Measurements from ENCODE around the gene SDE2.
"Not testable (repeated sequence)": the region's sequence is repeated elsewhere in the genome, so short reads cannot be mapped to it uniquely, and the experiment has no call there.

Gene SDE2

GRCh38 chr1:225999227-225999911, at the start of gene SDE2:
Gene SDE2, minus strand, starts transcription at chr1:225999343. Its CDS starts 31 bp downstream, at chr1:225999312.
- peak; percentile 99 to 100 (median 100) for DNase-seq (ENCODE audit: low read depth in 3 of 3)

GRCh38 chr1:226048886-226049285, 49.7 kb upstream of the SDE2 start:
- DNase-seq (ENCODE audit: low read depth in 3 of 3): no peak

- DNase-seq (ENCODE audit: low read depth in 3 of 3): no peak
Observed at GRCh38 chr1:226047495-226047894, 48.4 kb upstream of the SDE2 start.

- DNase-seq (ENCODE audit: low read depth in 3 of 3): no peak
Observed at GRCh38 chr1:226046240-226046639, 47.1 kb upstream of the SDE2 start.

GRCh38 chr1:226044514-226045101, 45.5 kb upstream of the SDE2 start:
- DNase-seq (ENCODE audit: low read depth in 3 of 3): no peak

GRCh38 chr1:226041419-226041818, 42.3 kb upstream of the SDE2 start:
- DNase-seq (ENCODE audit: low read depth in 3 of 3): no peak

- no peak for DNase-seq (ENCODE audit: low read depth in 3 of 3)
Observed at GRCh38 chr1:226038661-226039060, 39.5 kb upstream of the SDE2 start.

GRCh38 chr1:226035915-226036314, 36.8 kb upstream of the SDE2 start:
- no peak for DNase-seq (ENCODE audit: low read depth in 3 of 3)

GRCh38 chr1:226034482-226034881, 35.3 kb upstream of the SDE2 start:
- no peak for DNase-seq (ENCODE audit: low read depth in 3 of 3)

- DNase-seq (ENCODE audit: low read depth in 3 of 3): no peak
Observed at GRCh38 chr1:226033991-226034390, 34.8 kb upstream of the SDE2 start.

- DNase-seq (ENCODE audit: low read depth in 3 of 3): no peak
Observed at GRCh38 chr1:226033582-226033981, 34.4 kb upstream of the SDE2 start.

GRCh38 chr1:226029568-226030225, 30.6 kb upstream of the SDE2 start:
- DNase-seq (ENCODE audit: low read depth in 3 of 3): no peak

GRCh38 chr1:226029093-226029496, 30.0 kb upstream of the SDE2 start:
- DNase-seq (ENCODE audit: low read depth in 3 of 3): no peak

- no peak for DNase-seq (ENCODE audit: low read depth in 3 of 3)
Observed at GRCh38 chr1:226027538-226028217, 28.5 kb upstream of the SDE2 start.

GRCh38 chr1:226026833-226027232, 27.7 kb upstream of the SDE2 start:
- DNase-seq (ENCODE audit: low read depth in 3 of 3): no peak

- no peak for DNase-seq (ENCODE audit: low read depth in 3 of 3)
Observed at GRCh38 chr1:226023735-226024134, 24.6 kb upstream of the SDE2 start.

GRCh38 chr1:226021801-226022200, 22.7 kb upstream of the SDE2 start:
- DNase-seq (ENCODE audit: low read depth in 3 of 3): no peak

- DNase-seq (ENCODE audit: low read depth in 3 of 3): no peak
Observed at GRCh38 chr1:226021401-226021800, 22.3 kb upstream of the SDE2 start.

- DNase-seq (ENCODE audit: low read depth in 3 of 3): no peak
Observed at GRCh38 chr1:226019572-226019971, 20.4 kb upstream of the SDE2 start.

GRCh38 chr1:226017070-226017469, 17.9 kb upstream of the SDE2 start:
- no peak for DNase-seq (ENCODE audit: low read depth in 3 of 3)

GRCh38 chr1:226009650-226010044, 10.5 kb upstream of the SDE2 start:
- no peak for DNase-seq (ENCODE audit: low read depth in 3 of 3)

- DNase-seq (ENCODE audit: low read depth in 3 of 3): not testable (repeated sequence)
Observed at GRCh38 chr1:226007126-226007892, 8.2 kb upstream of the SDE2 start.

Measured in stimulated activated CD4-positive, alpha-beta T cell treated with anti-CD3 and anti-CD28 coated beads, TNF-alpha, amount 100 ng/mL, for 24 hours (primary cell).